ENCODE results near the gene OR52W1. TPM values are rescaled to one million over a fixed set of nuclear protein-coding genes. Genes with fewer than 3 reads are reported as not detected.

The OR52W1 gene
- not detected in 2 replicates for total RNA-seq (2014; rRNA removed; shearing (Covaris generic))

GRCh38 chr11:6199174-6199810 is at the start of gene OR52W1:
OR52W1 (plus strand) TSS chr11:6199224; CDS start chr11:6199224, 0 bp downstream.
- DNase-seq (ENCODE audit: low spot score): no peak

- no peak for DNase-seq (ENCODE audit: low spot score)
Observed at GRCh38 chr11:6151117-6151516, 47.9 kb upstream of the OR52W1 start.

- no peak for DNase-seq (ENCODE audit: low spot score)
Observed at GRCh38 chr11:6152126-6152525, 46.9 kb upstream of the OR52W1 start.

- no peak for DNase-seq (ENCODE audit: low spot score)
Observed at GRCh38 chr11:6156628-6157359, 42.2 kb upstream of the OR52W1 start.

- DNase-seq (ENCODE audit: low spot score): no peak
Observed at GRCh38 chr11:6170226-6170625, 28.8 kb upstream of the OR52W1 start, which contains the start of gene OR52B2. OR52B2 (minus strand) TSS chr11:6170326; CDS start chr11:6170326, 0 bp downstream.

- DNase-seq (ENCODE audit: low spot score): no peak
Observed at GRCh38 chr11:6175440-6175839, 23.6 kb upstream of the OR52W1 start.

GRCh38 chr11:6191742-6192141 is 7.3 kb upstream of the OR52W1 start:
- no peak for DNase-seq (ENCODE audit: low spot score)

- no peak for DNase-seq (ENCODE audit: low spot score)
Observed at GRCh38 chr11:6194065-6194581, 4.9 kb upstream of the OR52W1 start.

- DNase-seq (ENCODE audit: low spot score): no peak
Observed at GRCh38 chr11:6196396-6196795, 2.6 kb upstream of the OR52W1 start.

GRCh38 chr11:6197466-6198200 is 1.4 kb upstream of the OR52W1 start:
- DNase-seq (ENCODE audit: low spot score): no peak

- no peak for DNase-seq (ENCODE audit: low spot score)
Observed at GRCh38 chr11:6200975-6201374, 2.0 kb downstream of the OR52W1 start.

- DNase-seq (ENCODE audit: low spot score): no peak
Observed at GRCh38 chr11:6201481-6201880, 2.5 kb downstream of the OR52W1 start.

- DNase-seq (ENCODE audit: low spot score): no peak
Observed at GRCh38 chr11:6202041-6202440, 3.0 kb downstream of the OR52W1 start.

- DNase-seq (ENCODE audit: low spot score): no peak
Observed at GRCh38 chr11:6203327-6203726, 4.3 kb downstream of the OR52W1 start.

GRCh38 chr11:6204706-6205105 is 5.7 kb downstream of the OR52W1 start:
- no peak for DNase-seq (ENCODE audit: low spot score)

- DNase-seq (ENCODE audit: low spot score): no peak
Observed at GRCh38 chr11:6205366-6205765, 6.3 kb downstream of the OR52W1 start, which contains the start of gene C11orf42. C11orf42 (plus strand) TSS chr11:6205557; CDS start chr11:6205616, 59 bp downstream.

- no peak for DNase-seq (ENCODE audit: low spot score)
Observed at GRCh38 chr11:6206456-6207180, 7.6 kb downstream of the OR52W1 start.

GRCh38 chr11:6209801-6210200 is 10.8 kb downstream of the OR52W1 start:
- DNase-seq (ENCODE audit: low spot score): no peak

GRCh38 chr11:6210274-6210955 is 11.4 kb downstream of the OR52W1 start:
- DNase-seq (ENCODE audit: low spot score): no peak

- no peak for DNase-seq (ENCODE audit: low spot score)
Observed at GRCh38 chr11:6214530-6214929, 15.5 kb downstream of the OR52W1 start.

GRCh38 chr11:6216501-6216900 is 17.5 kb downstream of the OR52W1 start:
- no peak for DNase-seq (ENCODE audit: low spot score)

All from A172 (cell line).